ENCODE measurements around the gene AGBL2. TPM values are rescaled to one million over a fixed set of nuclear protein-coding genes. Genes with fewer than 3 reads are reported as not detected.

AGBL2 gene
- total RNA-seq, 6 experiments from 2014 or later, result 0.43 to 5.8 (median 2.1) TPM

- DNase-seq, result no peak
- ATAC-seq, result no peak
- Histone ChIP-seq H3K27me3 (no peaks in the 10 kb centered on the region), H3K9me3 (no peaks in the 10 kb centered on the region), H3K4me1 (no peaks in the 10 kb centered on the region), H3K4me3 (no peak overlapping the region), H3K27ac (no peak overlapping the region), H3K36me3 (no peaks in the 10 kb centered on the region)
- 88% methylated on average over 1 of the region's 1 CpG for WGBS (ENCODE audit: insufficient coverage, low coverage, low lambda C conversion rate, missing lambda C conversion rate)
- TF ChIP-seq POLR2A (IDR thresholded peaks at IDR 0.05), result no peak
- TF ChIP-seq, protein P1, sequence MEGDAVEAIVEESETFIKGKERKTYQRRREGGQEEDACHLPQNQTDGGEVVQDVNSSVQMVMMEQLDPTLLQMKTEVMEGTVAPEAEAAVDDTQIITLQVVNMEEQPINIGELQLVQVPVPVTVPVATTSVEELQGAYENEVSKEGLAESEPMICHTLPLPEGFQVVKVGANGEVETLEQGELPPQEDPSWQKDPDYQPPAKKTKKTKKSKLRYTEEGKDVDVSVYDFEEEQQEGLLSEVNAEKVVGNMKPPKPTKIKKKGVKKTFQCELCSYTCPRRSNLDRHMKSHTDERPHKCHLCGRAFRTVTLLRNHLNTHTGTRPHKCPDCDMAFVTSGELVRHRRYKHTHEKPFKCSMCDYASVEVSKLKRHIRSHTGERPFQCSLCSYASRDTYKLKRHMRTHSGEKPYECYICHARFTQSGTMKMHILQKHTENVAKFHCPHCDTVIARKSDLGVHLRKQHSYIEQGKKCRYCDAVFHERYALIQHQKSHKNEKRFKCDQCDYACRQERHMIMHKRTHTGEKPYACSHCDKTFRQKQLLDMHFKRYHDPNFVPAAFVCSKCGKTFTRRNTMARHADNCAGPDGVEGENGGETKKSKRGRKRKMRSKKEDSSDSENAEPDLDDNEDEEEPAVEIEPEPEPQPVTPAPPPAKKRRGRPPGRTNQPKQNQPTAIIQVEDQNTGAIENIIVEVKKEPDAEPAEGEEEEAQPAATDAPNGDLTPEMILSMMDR (IDR thresholded peaks at IDR 0.05), result no peak
- intact Hi-C loops (cut with DNase I), result no loop called here
Observed at GRCh38 chr11:47686151-47686550, 29.0 kb downstream of the AGBL2 start.

- Histone ChIP-seq H3K27ac (no peak overlapping the region), H3K4me1 (no peaks in the 10 kb centered on the region), H3K36me3 (no peaks in the 10 kb centered on the region), H3K4me3 (no peak overlapping the region), H3K27me3 (no peaks in the 10 kb centered on the region), H3K9me3 (no peaks in the 10 kb centered on the region)
- TF ChIP-seq POLR2A (IDR thresholded peaks at IDR 0.05), result no peak
- TF ChIP-seq, protein P1 (IDR thresholded peaks at IDR 0.05), result no peak
- no peak for ATAC-seq
- DNase-seq, result no peak
- WGBS (ENCODE audit: insufficient coverage, low coverage, low lambda C conversion rate, missing lambda C conversion rate), result 80% methylated on average over 1 of the region's 2 CpGs
- intact Hi-C loops (cut with DNase I), result no loop called here
Observed at GRCh38 chr11:47675851-47676250, 39.3 kb downstream of the AGBL2 start.

- no peaks in the 10 kb centered on the region for H3K9me3 ChIP-seq
- ATAC-seq (no peak), DNase-seq (no peak)
- H3K27ac ChIP-seq, result no peak overlapping the region
- H3K4me3 ChIP-seq, result no peak overlapping the region
- no peaks in the 10 kb centered on the region for H3K27me3 ChIP-seq
- TF ChIP-seq POLR2A (IDR thresholded peaks at IDR 0.05), result no peak
- TF ChIP-seq, protein P1 (IDR thresholded peaks at IDR 0.05), result no peak
- H3K36me3 ChIP-seq, result no peaks in the 10 kb centered on the region
- H3K4me1 ChIP-seq, result no peaks in the 10 kb centered on the region
- WGBS (ENCODE audit: insufficient coverage, low coverage, low lambda C conversion rate, missing lambda C conversion rate), result 98% methylated on average over 5 of the region's 5 CpGs
- intact Hi-C loops (cut with DNase I), result no loop called here
Observed at GRCh38 chr11:47672283-47672730, 42.9 kb downstream of the AGBL2 start.

DNA sequence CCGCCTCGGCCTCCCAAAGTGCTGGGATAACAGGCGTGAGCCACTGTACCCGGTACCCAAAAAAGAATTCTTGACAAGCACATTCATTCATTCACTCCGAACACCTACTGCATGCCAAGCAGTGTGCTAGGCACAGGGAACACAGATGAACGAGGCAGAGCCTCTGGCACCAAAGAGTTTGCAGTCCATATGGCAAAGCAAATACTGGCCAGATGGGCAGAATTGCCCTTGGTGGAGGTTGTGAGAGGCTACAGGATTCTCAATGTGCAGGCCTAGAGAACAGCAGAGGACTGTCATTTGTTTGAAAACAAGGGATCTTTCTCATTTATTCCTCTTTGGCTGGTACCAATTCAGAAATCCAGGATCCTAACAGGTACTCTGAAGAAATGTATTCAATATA, 45.3 kb downstream of the AGBL2 start:
- Histone ChIP-seq H3K27me3 (no peaks in the 10 kb centered on the region), H3K4me1 (no peaks in the 10 kb centered on the region), H3K9me3 (no peaks in the 10 kb centered on the region), H3K4me3 (no peak overlapping the region), H3K27ac (no peak overlapping the region), H3K36me3 (no peaks in the 10 kb centered on the region)
- intact Hi-C loops (cut with DNase I), result no loop called here
- DNase-seq, result no peak
- no peak for ATAC-seq
- WGBS (ENCODE audit: insufficient coverage, low coverage, low lambda C conversion rate, missing lambda C conversion rate), result 98% methylated on average over 5 of the region's 6 CpGs
- no peak for TF ChIP-seq POLR2A (IDR thresholded peaks at IDR 0.05)
- TF ChIP-seq, protein P1 (IDR thresholded peaks at IDR 0.05), result no peak

DNA sequence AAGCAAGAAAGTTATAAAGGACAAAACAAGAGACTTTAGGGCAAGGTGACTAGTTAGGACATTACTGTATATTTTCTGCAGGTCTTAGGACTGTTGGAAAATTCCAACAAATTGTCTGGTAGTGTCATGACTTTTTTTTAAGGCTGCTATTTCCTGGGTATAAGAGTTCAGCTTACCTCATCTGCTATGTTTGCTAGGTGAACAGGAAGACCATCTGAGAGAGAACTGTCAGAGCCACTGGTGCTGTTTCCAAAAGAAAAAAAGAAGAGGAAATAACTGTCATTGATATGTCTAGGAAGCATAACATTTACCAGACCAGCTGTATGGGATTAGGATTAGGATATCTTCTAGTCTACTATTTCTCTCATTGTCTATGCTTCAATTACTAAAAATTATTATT, 46.5 kb downstream of the AGBL2 start:
- H3K9me3 ChIP-seq, result no peaks in the 10 kb centered on the region
- H3K4me1 ChIP-seq, result no peaks in the 10 kb centered on the region
- intact Hi-C loops (cut with DNase I), result no loop called here
- ATAC-seq, result peak in 1 of 4 donors; percentile 72
- TF ChIP-seq, protein P1 (IDR thresholded peaks at IDR 0.05), result no peak
- no peak for TF ChIP-seq POLR2A (IDR thresholded peaks at IDR 0.05)
- no peaks in the 10 kb centered on the region for H3K36me3 ChIP-seq
- no peak for DNase-seq
- no peak overlapping the region for H3K4me3 ChIP-seq
- H3K27ac ChIP-seq, result no peak overlapping the region
- no peaks in the 10 kb centered on the region for H3K27me3 ChIP-seq
